PFSK-1 (cell line): ENCODE measurements around the gene VSIG4.

ENCODE experiments used
- FOXP2 ChIP-seq: optimal IDR thresholded peaks from 2 replicates; pipeline ENCODE3; 2011; ENCODE audit warnings: borderline replicate concordance, control low read depth, inconsistent platforms; ENCODE audit not compliant: insufficient read depth; ENCODE audit errors: extremely low read length, extremely low read depth
- POLR2AphosphoS5 ChIP-seq: IDR thresholded peaks from 2 replicates; pipeline ENCODE4 v1.6.1; 2012; ENCODE audit warnings: low read depth, mild to moderate bottlenecking, control low read depth, low read length, moderate library complexity
- REST ChIP-seq, 2 experiments: IDR thresholded peaks; 2 replicates each; pipeline versions ENCODE4 v1.6.1 to v1.8.0; 2011 to 2012; ENCODE audit warnings: low read depth in 2 of 2, low read length in 2 of 2, control low read depth in 1 of 2, inconsistent platforms in 1 of 2, mild to moderate bottlenecking in 1 of 2, moderate library complexity in 1 of 2; ENCODE audit not compliant: insufficient read depth in 1 of 2
- SIN3A ChIP-seq: IDR thresholded peaks from 2 replicates; pipeline ENCODE4 v1.6.1; 2012; ENCODE audit warnings: mild to moderate bottlenecking, low read length, moderate library complexity, borderline replicate concordance; ENCODE audit not compliant: insufficient read depth
- TAF1 ChIP-seq: IDR thresholded peaks from 2 replicates; pipeline ENCODE4 v1.6.1; 2012; ENCODE audit warnings: low read length, control low read depth, borderline replicate concordance; ENCODE audit not compliant: insufficient read depth

VSIG4 gene

GRCh38 chrX:66020631-66021334 is 19.1 kb downstream of the VSIG4 start:
- no peak for TF ChIP-seq POLR2AphosphoS5
- no peak for TF ChIP-seq SIN3A
- TF ChIP-seq FOXP2: no peak
- TF ChIP-seq REST (IDR thresholded peaks at IDR 0.05; ENCODE audit: insufficient read depth in 1 of 2, low read depth in 2 of 2, low read length in 2 of 2): no peak
- no peak for TF ChIP-seq TAF1

- TF ChIP-seq TAF1: no peak
- TF ChIP-seq REST (IDR thresholded peaks at IDR 0.05; ENCODE audit: insufficient read depth in 1 of 2, low read depth in 2 of 2, low read length in 2 of 2): no peak
- no peak for TF ChIP-seq SIN3A
- TF ChIP-seq POLR2AphosphoS5: no peak
- no peak for TF ChIP-seq FOXP2
Measured at GRCh38 chrX:66019974-66020373, 19.9 kb downstream of the VSIG4 start.

- TF ChIP-seq POLR2AphosphoS5: no peak
- TF ChIP-seq FOXP2: no peak
- TF ChIP-seq TAF1: no peak
- TF ChIP-seq SIN3A: no peak
- TF ChIP-seq REST (IDR thresholded peaks at IDR 0.05; ENCODE audit: insufficient read depth in 1 of 2, low read depth in 2 of 2, low read length in 2 of 2): no peak
Measured at GRCh38 chrX:66019310-66019652, 20.6 kb downstream of the VSIG4 start.

- TF ChIP-seq POLR2AphosphoS5 (no peak), TAF1 (no peak), REST (IDR thresholded peaks at IDR 0.05; ENCODE audit: insufficient read depth in 1 of 2, low read depth in 2 of 2, low read length in 2 of 2) (no peak), SIN3A (no peak), FOXP2 (no peak)
Measured at GRCh38 chrX:66018585-66019309, 21.1 kb downstream of the VSIG4 start.
